Measurements from ENCODE around the gene CCL17. TPM values are rescaled to one million over a fixed set of nuclear protein-coding genes. Genes with fewer than 3 reads are reported as not detected.
"Not testable (repeated sequence)": the region's sequence is repeated elsewhere in the genome, so short reads cannot be mapped to it uniquely, and the experiment has no call there.

CCL17 gene
- total and polyA plus RNA-seq, 2 donors, result 32.6 to 38.6 TPM

DNA sequence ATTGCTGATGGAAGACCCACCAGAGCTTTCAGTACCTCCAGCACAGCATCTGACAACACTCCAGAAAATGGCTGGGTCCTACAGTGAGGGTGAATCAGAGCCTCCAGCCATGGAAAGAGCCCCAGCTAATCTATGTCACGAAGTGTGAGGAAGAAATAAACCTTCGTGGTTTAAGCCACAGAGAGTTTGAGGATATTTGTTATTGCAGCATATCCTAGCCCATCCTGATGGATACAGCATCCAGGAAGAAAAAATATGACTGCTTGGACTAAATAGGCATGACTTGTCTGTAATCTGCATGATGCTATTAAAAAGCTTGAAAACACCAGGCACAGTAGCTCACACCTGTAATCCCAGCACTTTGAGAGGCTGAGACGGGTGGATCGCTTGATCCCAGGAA is 13.3 kb upstream of the CCL17 start:
- peaks cover 2 to 15% of the 10 kb centered on the region in 2 donors for H3K4me1 ChIP-seq (ENCODE audit: control insufficient read depth in 2 of 2, insufficient read depth in 2 of 2, low read length in 2 of 2)
- DNase-seq (ENCODE audit: low read depth in 6 of 9, low spot score in 9 of 9), result no peak
- no peaks in the 10 kb centered on the region for H3K36me3 ChIP-seq (ENCODE audit: control insufficient read depth in 2 of 2, insufficient read depth in 2 of 2, low read length in 1 of 2)
- H3K9me3 ChIP-seq (ENCODE audit: control insufficient read depth in 2 of 2, insufficient read depth in 1 of 2, low read length in 1 of 2), result peaks cover 0 to 5% of the 10 kb centered on the region in 2 donors
- H3K27me3 ChIP-seq (ENCODE audit: control insufficient read depth in 2 of 2, insufficient read depth in 1 of 2, low read length in 1 of 2), result no peaks in the 10 kb centered on the region
- H3K27ac ChIP-seq (ENCODE audit: low read depth in 1 of 2, low read length in 1 of 2), result no peak overlapping the region
- no peak overlapping the region for H3K4me3 ChIP-seq (ENCODE audit: low read length in 2 of 2)
- 82% methylated on average over 4 of the region's 4 CpGs for WGBS

DNA sequence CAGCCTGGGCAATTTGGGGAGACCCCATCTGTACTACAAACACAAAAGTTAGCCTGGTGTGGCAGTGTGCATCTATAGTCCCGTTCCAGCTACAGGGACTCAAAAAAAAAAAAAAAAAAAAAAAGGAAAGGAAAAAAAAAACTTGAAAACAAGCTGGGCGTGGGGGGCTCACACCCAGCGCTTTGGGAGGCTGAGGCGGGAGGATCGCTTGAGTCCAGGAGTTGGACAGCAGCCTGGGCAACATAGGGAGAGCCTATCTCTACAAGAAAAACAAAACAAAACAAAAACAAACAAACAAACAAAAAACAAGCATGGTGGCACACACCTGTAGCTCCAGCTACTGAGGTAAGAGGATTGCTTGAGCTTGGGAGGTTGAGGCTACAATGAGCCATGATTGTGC is 12.9 kb upstream of the CCL17 start:
- no peaks in the 10 kb centered on the region for H3K36me3 ChIP-seq (ENCODE audit: control insufficient read depth in 2 of 2, insufficient read depth in 2 of 2, low read length in 1 of 2)
- no peak overlapping the region for H3K4me3 ChIP-seq (ENCODE audit: low read length in 2 of 2)
- no peak for DNase-seq (ENCODE audit: low read depth in 6 of 9, low spot score in 9 of 9)
- WGBS, result 94% methylated on average over 5 of the region's 5 CpGs
- no peaks in the 10 kb centered on the region for H3K27me3 ChIP-seq (ENCODE audit: control insufficient read depth in 2 of 2, insufficient read depth in 1 of 2, low read length in 1 of 2)
- H3K9me3 ChIP-seq (ENCODE audit: control insufficient read depth in 2 of 2, insufficient read depth in 1 of 2, low read length in 1 of 2), result peaks cover 0 to 5% of the 10 kb centered on the region in 2 donors
- H3K4me1 ChIP-seq (ENCODE audit: control insufficient read depth in 2 of 2, insufficient read depth in 2 of 2, low read length in 2 of 2), result peaks cover 0 to 11% of the 10 kb centered on the region in 2 donors
- no peak overlapping the region for H3K27ac ChIP-seq (ENCODE audit: low read depth in 1 of 2, low read length in 1 of 2)

DNA sequence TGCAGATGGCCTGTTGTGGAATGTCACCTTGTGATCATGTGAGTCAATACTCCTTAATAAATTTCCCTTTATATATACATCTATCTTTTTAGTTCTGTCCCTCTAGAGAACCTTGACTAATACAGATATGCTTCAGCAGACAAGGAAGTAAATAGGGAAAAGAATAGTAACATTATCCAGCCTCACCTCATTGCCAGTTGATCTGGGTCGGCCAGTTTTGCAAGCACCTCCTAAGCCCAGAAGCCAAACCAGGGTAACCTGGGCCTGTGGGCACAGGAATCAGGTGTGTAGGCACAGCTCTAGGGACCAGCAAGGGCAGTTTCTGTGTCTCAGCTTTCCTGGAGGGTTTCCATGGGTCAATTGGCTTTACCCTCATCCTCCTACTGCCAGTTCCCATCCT is 11.9 kb upstream of the CCL17 start:
- Histone ChIP-seq H3K9me3 (ENCODE audit: control insufficient read depth in 2 of 2, insufficient read depth in 1 of 2, low read length in 1 of 2) (peaks cover 0 to 5% of the 10 kb centered on the region in 2 donors), H3K36me3 (ENCODE audit: control insufficient read depth in 2 of 2, insufficient read depth in 2 of 2, low read length in 1 of 2) (no peaks in the 10 kb centered on the region), H3K4me3 (ENCODE audit: low read length in 2 of 2) (no peak overlapping the region), H3K27me3 (ENCODE audit: control insufficient read depth in 2 of 2, insufficient read depth in 1 of 2, low read length in 1 of 2) (no peaks in the 10 kb centered on the region), H3K27ac (ENCODE audit: low read depth in 1 of 2, low read length in 1 of 2) (no peak overlapping the region), H3K4me1 (ENCODE audit: control insufficient read depth in 2 of 2, insufficient read depth in 2 of 2, low read length in 2 of 2) (peaks cover 0 to 1% of the 10 kb centered on the region in 2 donors)
- WGBS, result 51% methylated on average over 1 of the region's 1 CpG
- DNase-seq (ENCODE audit: low read depth in 6 of 9, low spot score in 9 of 9), result no peak

DNA sequence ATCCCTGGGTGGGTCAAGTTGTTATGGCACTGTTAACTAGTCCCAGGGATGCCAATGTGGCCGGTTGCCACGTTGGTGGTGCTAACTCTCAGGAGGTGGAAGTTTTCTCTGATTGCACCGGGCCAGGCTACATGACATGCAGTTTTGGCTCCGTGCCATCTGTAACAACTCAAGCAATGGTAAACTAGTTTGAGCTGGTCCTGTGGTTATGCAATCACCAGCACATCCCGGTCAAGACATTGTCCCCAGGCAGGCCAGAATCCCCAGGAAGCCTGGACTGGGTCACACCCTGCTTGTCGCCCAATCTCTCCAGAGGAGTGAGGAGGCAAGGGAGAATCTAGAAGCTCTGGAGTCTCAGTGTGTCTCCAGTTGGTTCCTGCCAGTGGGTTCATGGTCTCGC is 10.1 kb upstream of the CCL17 start:
- DNase-seq (ENCODE audit: low read depth in 6 of 9, low spot score in 9 of 9), result no peak
- H3K27me3 ChIP-seq (ENCODE audit: control insufficient read depth in 2 of 2, insufficient read depth in 1 of 2, low read length in 1 of 2), result no peaks in the 10 kb centered on the region
- no peaks in the 10 kb centered on the region for H3K4me1 ChIP-seq (ENCODE audit: control insufficient read depth in 2 of 2, insufficient read depth in 2 of 2, low read length in 2 of 2)
- H3K27ac ChIP-seq (ENCODE audit: low read depth in 1 of 2, low read length in 1 of 2), result no peak overlapping the region
- H3K9me3 ChIP-seq (ENCODE audit: control insufficient read depth in 2 of 2, insufficient read depth in 1 of 2, low read length in 1 of 2), result peaks cover 0 to 5% of the 10 kb centered on the region in 2 donors
- no peak overlapping the region for H3K4me3 ChIP-seq (ENCODE audit: low read length in 2 of 2)
- H3K36me3 ChIP-seq (ENCODE audit: control insufficient read depth in 2 of 2, insufficient read depth in 2 of 2, low read length in 1 of 2), result no peaks in the 10 kb centered on the region
- WGBS, result 86% methylated on average over 7 of the region's 7 CpGs

DNA sequence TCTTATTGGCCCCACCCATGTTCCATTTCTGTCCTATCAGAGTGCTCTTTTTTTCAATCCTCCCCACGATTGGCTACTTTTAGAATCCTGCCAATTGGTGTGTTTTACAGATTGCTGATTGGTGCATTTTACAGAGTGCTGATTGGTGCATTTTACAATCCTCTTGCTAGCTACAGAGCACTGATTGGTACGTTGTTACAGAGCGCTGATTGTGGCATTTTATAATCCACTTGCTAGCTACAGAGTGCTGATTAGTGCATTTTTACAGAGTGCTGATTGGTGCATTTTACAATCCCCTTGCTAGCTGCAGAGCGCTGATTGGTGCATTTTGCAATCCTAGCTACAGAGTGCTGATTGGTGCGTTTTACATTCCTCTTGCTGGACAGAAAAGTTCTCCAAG is 9.5 kb upstream of the CCL17 start:
- no peak for DNase-seq (ENCODE audit: low read depth in 6 of 9, low spot score in 9 of 9)
- 96% methylated on average over 5 of the region's 5 CpGs for WGBS
- Histone ChIP-seq H3K4me3 (ENCODE audit: low read length in 2 of 2) (no peak overlapping the region), H3K36me3 (ENCODE audit: control insufficient read depth in 2 of 2, insufficient read depth in 2 of 2, low read length in 1 of 2) (no peaks in the 10 kb centered on the region), H3K27me3 (ENCODE audit: control insufficient read depth in 2 of 2, insufficient read depth in 1 of 2, low read length in 1 of 2) (no peaks in the 10 kb centered on the region), H3K27ac (ENCODE audit: low read depth in 1 of 2, low read length in 1 of 2) (no peak overlapping the region), H3K9me3 (ENCODE audit: control insufficient read depth in 2 of 2, insufficient read depth in 1 of 2, low read length in 1 of 2) (peaks cover 0 to 5% of the 10 kb centered on the region in 2 donors), H3K4me1 (ENCODE audit: control insufficient read depth in 2 of 2, insufficient read depth in 2 of 2, low read length in 2 of 2) (no peaks in the 10 kb centered on the region)

DNA sequence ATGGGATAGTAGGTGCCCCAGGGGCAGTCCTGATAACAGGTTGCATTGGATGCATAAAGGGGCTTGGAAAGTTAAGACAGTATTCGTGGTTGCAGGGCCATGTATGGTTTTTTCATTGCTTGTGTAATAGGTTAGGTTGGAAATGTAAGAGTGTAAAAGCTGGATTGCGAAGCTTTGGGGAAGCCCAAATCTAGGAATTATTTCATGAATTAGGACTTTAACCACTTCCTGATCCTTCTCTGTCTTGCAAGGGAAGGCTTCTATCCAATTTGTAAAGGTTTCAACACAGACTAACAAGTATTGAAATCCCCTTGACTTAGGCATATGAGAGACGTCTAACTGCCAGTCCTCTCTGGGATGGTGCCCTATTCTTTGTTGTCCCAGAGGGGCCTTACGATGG is 7.8 kb upstream of the CCL17 start:
- H3K9me3 ChIP-seq (ENCODE audit: control insufficient read depth in 2 of 2, insufficient read depth in 1 of 2, low read length in 1 of 2), result peaks cover 0 to 5% of the 10 kb centered on the region in 2 donors
- no peak for DNase-seq (ENCODE audit: low read depth in 6 of 9, low spot score in 9 of 9)
- H3K4me1 ChIP-seq (ENCODE audit: control insufficient read depth in 2 of 2, insufficient read depth in 2 of 2, low read length in 2 of 2), result no peaks in the 10 kb centered on the region
- no peaks in the 10 kb centered on the region for H3K36me3 ChIP-seq (ENCODE audit: control insufficient read depth in 2 of 2, insufficient read depth in 2 of 2, low read length in 1 of 2)
- H3K27ac ChIP-seq (ENCODE audit: low read depth in 1 of 2, low read length in 1 of 2), result no peak overlapping the region
- WGBS, result 97% methylated on average over 4 of the region's 4 CpGs
- peaks cover 0 to 2% of the 10 kb centered on the region in 2 donors for H3K27me3 ChIP-seq (ENCODE audit: control insufficient read depth in 2 of 2, insufficient read depth in 1 of 2, low read length in 1 of 2)
- no peak overlapping the region for H3K4me3 ChIP-seq (ENCODE audit: low read length in 2 of 2)

DNA sequence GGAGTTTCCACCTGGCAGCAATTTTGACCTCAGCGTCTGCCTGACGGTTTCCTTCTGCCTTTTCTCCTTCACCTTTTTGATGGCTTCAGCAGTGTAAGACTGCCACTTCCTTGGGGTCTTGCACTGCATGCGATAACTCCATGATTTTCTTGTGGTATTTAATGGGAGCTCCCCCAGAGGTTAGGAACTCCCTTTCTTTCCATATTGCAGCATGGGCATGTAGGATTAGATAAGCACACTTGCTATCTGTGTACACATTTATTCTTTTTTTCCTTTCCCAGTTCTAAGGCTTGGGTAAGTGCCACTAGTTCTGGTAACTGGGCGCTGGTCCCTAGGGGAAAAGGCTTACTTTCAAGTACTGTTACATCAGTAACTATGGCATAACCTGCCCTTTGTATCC is 7.1 kb upstream of the CCL17 start:
- not testable (repeated sequence) for H3K27ac ChIP-seq (ENCODE audit: low read depth in 1 of 2, low read length in 1 of 2); H3K4me1 ChIP-seq (ENCODE audit: control insufficient read depth in 2 of 2, insufficient read depth in 2 of 2, low read length in 2 of 2); H3K27me3 ChIP-seq (ENCODE audit: control insufficient read depth in 2 of 2, insufficient read depth in 1 of 2, low read length in 1 of 2); H3K9me3 ChIP-seq (ENCODE audit: control insufficient read depth in 2 of 2, insufficient read depth in 1 of 2, low read length in 1 of 2); DNase-seq (ENCODE audit: low read depth in 6 of 9, low spot score in 9 of 9); H3K36me3 ChIP-seq (ENCODE audit: control insufficient read depth in 2 of 2, insufficient read depth in 2 of 2, low read length in 1 of 2); H3K4me3 ChIP-seq (ENCODE audit: low read length in 2 of 2)
- WGBS, result 92% methylated on average over 4 of the region's 4 CpGs

DNA sequence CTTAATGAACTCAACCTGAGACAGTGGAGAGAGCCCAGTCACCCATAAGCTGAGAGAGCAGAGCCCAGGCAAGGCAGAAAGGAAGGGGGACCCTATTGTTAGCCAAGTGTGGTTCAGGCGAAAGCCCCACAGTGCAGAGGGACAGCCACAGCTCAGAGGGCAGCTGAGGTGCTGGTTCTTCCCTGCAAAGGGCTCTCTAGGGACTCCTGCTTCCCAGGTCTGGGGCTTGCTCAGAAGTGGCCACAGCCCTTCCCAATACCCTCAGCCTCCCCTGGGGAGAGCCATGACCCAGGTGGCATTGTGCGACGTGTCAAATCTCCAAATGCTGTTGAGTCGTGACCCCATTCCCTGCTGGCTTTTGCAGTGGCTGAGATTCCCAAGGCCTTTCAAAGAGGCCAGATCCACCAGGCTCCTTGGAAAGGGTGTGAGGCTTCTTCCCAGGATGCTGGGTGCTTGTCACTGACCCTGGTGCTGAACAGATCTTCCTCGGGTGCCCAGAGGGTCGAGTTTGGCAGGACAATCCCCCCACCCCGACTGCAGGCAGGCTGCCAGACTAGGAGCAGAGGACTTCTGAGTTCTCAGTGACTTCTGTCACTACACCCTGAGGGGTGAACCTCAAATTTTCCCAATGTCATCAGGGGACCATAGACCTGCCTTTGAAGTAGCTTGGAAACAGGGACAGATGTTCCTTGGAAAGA is 2.5 kb upstream of the CCL17 start:
- 85% methylated on average over 7 of the region's 7 CpGs for WGBS
- no peak for DNase-seq (ENCODE audit: low read depth in 6 of 9, low spot score in 9 of 9)

DNA sequence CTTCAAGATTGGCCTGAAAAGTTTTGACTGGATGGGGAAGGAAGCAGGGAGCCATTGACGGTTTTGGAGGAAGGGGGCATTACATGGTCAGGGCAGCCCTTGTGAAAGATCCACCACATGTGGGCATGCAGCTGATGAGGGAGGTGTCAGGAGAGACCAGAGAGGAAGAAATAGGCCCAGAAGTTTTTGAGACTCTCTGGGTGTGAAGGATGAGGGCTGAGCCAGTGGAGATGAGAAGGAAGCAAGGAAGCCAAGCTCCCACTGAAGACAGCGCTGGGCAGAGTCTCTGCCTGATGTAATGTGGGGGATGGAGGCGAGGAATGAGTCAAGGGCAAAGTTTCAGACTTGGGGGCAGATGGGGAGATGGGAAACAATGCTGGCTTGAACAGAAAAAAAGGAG is 530 bp downstream of the CCL17 start:
- Histone ChIP-seq H3K9me3 (ENCODE audit: control insufficient read depth in 2 of 2, insufficient read depth in 1 of 2, low read length in 1 of 2) (no peaks in the 10 kb centered on the region), H3K36me3 (ENCODE audit: control insufficient read depth in 2 of 2, insufficient read depth in 2 of 2, low read length in 1 of 2) (no peaks in the 10 kb centered on the region), H3K27me3 (ENCODE audit: control insufficient read depth in 2 of 2, insufficient read depth in 1 of 2, low read length in 1 of 2) (peaks cover 0 to 19% of the 10 kb centered on the region in 2 donors), H3K27ac (ENCODE audit: low read depth in 1 of 2, low read length in 1 of 2) (no peak overlapping the region), H3K4me3 (ENCODE audit: low read length in 2 of 2) (no peak overlapping the region), H3K4me1 (ENCODE audit: control insufficient read depth in 2 of 2, insufficient read depth in 2 of 2, low read length in 2 of 2) (no peaks in the 10 kb centered on the region)
- DNase-seq (ENCODE audit: low read depth in 6 of 9, low spot score in 9 of 9), result no peak
- 76% methylated on average over 3 of the region's 3 CpGs for WGBS

More for the DNA sequence above, 2.5 kb upstream of the CCL17 start:
- H3K36me3 ChIP-seq (ENCODE audit: control insufficient read depth in 2 of 2, insufficient read depth in 2 of 2, low read length in 1 of 2), result no peaks in the 10 kb centered on the region
- H3K9me3 ChIP-seq (ENCODE audit: control insufficient read depth in 2 of 2, insufficient read depth in 1 of 2, low read length in 1 of 2), result no peaks in the 10 kb centered on the region
- H3K4me1 ChIP-seq (ENCODE audit: control insufficient read depth in 2 of 2, insufficient read depth in 2 of 2, low read length in 2 of 2), result no peaks in the 10 kb centered on the region
- no peak overlapping the region for H3K27ac ChIP-seq (ENCODE audit: low read depth in 1 of 2, low read length in 1 of 2)
- peaks cover 0 to 19% of the 10 kb centered on the region in 2 donors for H3K27me3 ChIP-seq (ENCODE audit: control insufficient read depth in 2 of 2, insufficient read depth in 1 of 2, low read length in 1 of 2)
- H3K4me3 ChIP-seq (ENCODE audit: low read length in 2 of 2), result no peak overlapping the region

All from thymus (tissue), 11 donors.